ENCODE measurements around the gene MRPS2.
"Not testable (repeated sequence)": the region's sequence is repeated elsewhere in the genome, so short reads cannot be mapped to it uniquely, and the experiment has no call there.

Gene MRPS2

GRCh38 chr9:135526730-135527571 lies 26.5 kb downstream of the MRPS2 start:
- no peak overlapping the region for H3K4me3 Mint-ChIP-seq
- no peak overlapping the region for H3K27ac Mint-ChIP-seq
- peaks cover 23% of the 10 kb centered on the region for H3K27me3 Mint-ChIP-seq
- no peak for DNase-seq
- H3K9me3 Mint-ChIP-seq, result no peaks in the 10 kb centered on the region
- no peak for ATAC-seq
- H3K4me1 Mint-ChIP-seq, result no peaks in the 10 kb centered on the region

- H3K27me3 Mint-ChIP-seq, result peaks cover 27% of the 10 kb centered on the region
- H3K4me1 Mint-ChIP-seq, H3K9me3 Mint-ChIP-seq, ATAC-seq, H3K27ac Mint-ChIP-seq, H3K4me3 Mint-ChIP-seq, DNase-seq: not testable (repeated sequence)
These were observed 28.5 kb downstream of the MRPS2 start for GRCh38 chr9:135528842-135529435.

- no peak for ATAC-seq
- H3K9me3 Mint-ChIP-seq, result no peaks in the 10 kb centered on the region
- H3K4me1 Mint-ChIP-seq, result no peaks in the 10 kb centered on the region
- DNase-seq, result no peak
- peak overlapping the region in 1 of 2 donors; percentile 78 for H3K27ac Mint-ChIP-seq
- peaks cover 38% of the 10 kb centered on the region for H3K27me3 Mint-ChIP-seq
- H3K4me3 Mint-ChIP-seq, result no peak overlapping the region
These were observed 29.7 kb downstream of the MRPS2 start for GRCh38 chr9:135530146-135530545.

- peaks cover 39% of the 10 kb centered on the region for H3K27me3 Mint-ChIP-seq
- H3K4me1 Mint-ChIP-seq, result no peaks in the 10 kb centered on the region
- no peak for DNase-seq
- ATAC-seq, result no peak
- no peaks in the 10 kb centered on the region for H3K9me3 Mint-ChIP-seq
- H3K27ac Mint-ChIP-seq, result no peak overlapping the region
- no peak overlapping the region for H3K4me3 Mint-ChIP-seq
These were observed 30.6 kb downstream of the MRPS2 start for GRCh38 chr9:135531096-135531495.

- no peak overlapping the region for H3K4me3 Mint-ChIP-seq
- no peaks in the 10 kb centered on the region for H3K9me3 Mint-ChIP-seq
- H3K27ac Mint-ChIP-seq, result no peak overlapping the region
- DNase-seq (no peak), ATAC-seq (no peak)
- peaks cover 58% of the 10 kb centered on the region for H3K27me3 Mint-ChIP-seq
- no peaks in the 10 kb centered on the region for H3K4me1 Mint-ChIP-seq
These were observed 32.6 kb downstream of the MRPS2 start for GRCh38 chr9:135533113-135533512.

DNA sequence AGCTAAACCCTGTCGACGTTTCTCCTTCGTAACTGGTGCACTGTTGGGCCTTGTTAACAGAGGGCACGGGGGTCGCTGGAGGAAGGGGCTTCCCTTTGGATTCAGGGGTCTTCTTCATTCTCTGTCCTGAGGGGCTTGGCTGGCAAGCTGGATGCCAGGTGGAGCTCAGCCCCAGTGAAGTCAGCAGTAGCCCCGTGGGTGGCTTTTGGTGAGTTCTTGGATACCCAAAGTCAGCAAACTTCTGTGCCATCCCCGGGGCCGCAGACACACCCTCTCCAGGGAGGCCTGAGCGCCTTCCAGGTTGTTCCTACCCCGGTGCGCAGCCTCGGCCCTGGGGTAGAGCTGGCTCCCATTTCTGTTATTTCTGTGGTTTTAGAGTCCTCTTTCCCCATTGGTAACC lies 33.2 kb downstream of the MRPS2 start:
- ATAC-seq (no peak), DNase-seq (no peak)
- H3K27ac Mint-ChIP-seq, result no peak overlapping the region
- H3K4me3 Mint-ChIP-seq, result no peak overlapping the region
- peaks cover 58% of the 10 kb centered on the region for H3K27me3 Mint-ChIP-seq
- H3K9me3 Mint-ChIP-seq, result no peaks in the 10 kb centered on the region
- H3K4me1 Mint-ChIP-seq, result no peaks in the 10 kb centered on the region

DNA sequence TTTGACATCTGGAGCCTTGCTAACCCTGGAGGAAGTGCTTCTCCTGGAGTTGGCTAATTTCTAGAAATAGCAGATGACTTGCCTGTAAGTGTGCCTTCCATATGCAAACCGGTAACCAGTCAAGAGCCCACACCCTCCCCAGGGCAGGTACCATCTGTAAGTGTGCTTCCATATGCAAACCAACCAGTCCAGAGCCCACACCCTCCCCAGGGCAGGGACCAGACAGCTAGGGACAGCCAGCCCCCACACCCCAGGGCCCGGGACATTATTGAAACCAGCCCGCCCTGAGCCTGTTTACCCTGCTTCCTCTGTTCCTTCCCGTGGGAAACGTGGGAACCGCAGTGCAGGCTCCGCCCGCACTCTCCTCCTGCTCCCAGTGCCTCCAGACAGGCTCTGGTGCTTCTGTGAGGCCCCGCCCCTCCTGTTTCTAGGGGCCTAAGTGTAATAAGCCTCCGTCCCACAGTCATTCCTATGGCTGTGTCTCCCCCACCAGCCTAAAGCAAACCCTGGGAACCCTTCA lies 33.8 kb downstream of the MRPS2 start:
- H3K27me3 Mint-ChIP-seq, result peaks cover 61% of the 10 kb centered on the region
- ATAC-seq, H3K4me1 Mint-ChIP-seq, H3K9me3 Mint-ChIP-seq, H3K4me3 Mint-ChIP-seq, H3K27ac Mint-ChIP-seq, DNase-seq: not testable (repeated sequence)

- ATAC-seq, H3K9me3 Mint-ChIP-seq, DNase-seq, H3K4me1 Mint-ChIP-seq, H3K4me3 Mint-ChIP-seq: not testable (repeated sequence)
- peak overlapping the region in 1 of 2 donors; percentile 88 for H3K27ac Mint-ChIP-seq
- H3K27me3 Mint-ChIP-seq, result peaks cover 67% of the 10 kb centered on the region
These were observed 34.3 kb downstream of the MRPS2 start for GRCh38 chr9:135534826-135535225.

DNA sequence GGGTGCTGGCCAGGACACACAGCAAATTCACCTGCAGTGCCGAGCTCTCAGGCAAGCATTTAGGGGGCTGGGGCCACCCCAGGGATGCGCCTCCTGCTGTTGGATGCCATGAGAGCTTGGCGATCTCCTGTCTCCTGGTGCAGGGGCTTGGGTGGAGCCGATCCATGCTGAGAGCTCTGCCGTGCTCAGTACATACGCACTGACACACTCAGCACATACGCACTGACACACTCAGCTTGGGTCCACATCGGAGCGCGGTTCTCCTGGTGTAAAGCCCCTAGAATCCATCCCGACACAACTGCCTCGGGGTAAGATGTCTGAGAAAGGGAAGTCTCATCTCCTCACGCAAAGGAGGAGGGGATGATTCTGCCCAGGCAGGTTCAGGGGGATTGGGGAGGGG lies 35.1 kb downstream of the MRPS2 start:
- not testable (repeated sequence) for ATAC-seq, H3K27ac Mint-ChIP-seq, H3K4me1 Mint-ChIP-seq, H3K9me3 Mint-ChIP-seq, DNase-seq, H3K4me3 Mint-ChIP-seq
- peaks cover 68% of the 10 kb centered on the region for H3K27me3 Mint-ChIP-seq

DNA sequence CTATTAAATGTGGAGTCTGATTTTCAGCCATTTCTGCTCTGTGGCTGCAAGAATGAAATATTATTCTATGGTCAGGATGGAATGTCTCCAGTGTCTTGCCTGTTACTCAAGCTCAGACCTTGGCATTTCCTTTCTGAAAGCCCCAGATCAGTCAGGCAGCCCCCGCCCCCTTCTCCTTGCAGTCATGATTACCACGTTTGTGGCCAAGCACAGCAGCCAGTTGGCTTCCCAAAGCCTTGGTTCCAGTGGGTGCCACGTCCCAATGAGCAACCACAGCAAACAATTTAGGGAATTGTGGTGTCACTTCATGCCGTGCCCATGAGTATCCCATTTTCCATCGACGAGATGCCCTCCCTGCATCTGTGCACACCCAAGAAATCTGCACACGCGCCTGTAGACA lies 35.7 kb downstream of the MRPS2 start:
- peaks cover 62% of the 10 kb centered on the region for H3K27me3 Mint-ChIP-seq
- H3K4me1 Mint-ChIP-seq, result no peaks in the 10 kb centered on the region
- DNase-seq (no peak), ATAC-seq (no peak)
- no peaks in the 10 kb centered on the region for H3K9me3 Mint-ChIP-seq
- no peak overlapping the region for H3K4me3 Mint-ChIP-seq
- no peak overlapping the region for H3K27ac Mint-ChIP-seq

DNA sequence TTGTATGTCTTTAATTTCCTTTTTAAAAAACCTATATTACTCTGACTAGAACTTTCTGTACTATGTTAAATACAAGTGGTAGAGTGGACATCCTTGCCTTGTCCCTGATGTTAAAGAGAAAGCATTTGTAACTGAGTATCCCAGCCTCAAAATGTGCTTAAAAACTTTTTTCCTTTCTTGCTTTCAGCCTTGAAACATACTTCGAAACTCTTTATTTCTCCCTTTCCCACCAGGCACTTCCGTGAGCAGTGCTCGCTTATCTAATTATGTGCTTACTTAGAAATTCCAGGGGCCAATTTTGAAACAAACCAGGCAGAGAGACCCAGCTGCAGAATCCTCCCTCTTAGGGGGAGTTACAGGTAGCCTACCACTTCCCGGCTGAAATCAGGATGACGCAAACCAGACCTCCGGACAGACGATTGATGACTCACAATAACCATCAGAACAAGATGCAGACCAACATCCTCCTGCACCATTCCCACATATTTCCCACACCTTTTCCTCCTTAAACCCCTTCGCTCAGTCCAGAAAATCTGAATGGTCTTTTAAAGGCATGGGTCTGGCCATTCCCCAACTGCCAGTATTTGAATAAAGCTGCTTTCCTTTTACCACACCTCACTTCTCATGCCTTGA lies 42.9 kb downstream of the MRPS2 start:
- not testable (repeated sequence) for H3K4me1 Mint-ChIP-seq, ATAC-seq

GRCh38 chr9:135544981-135545635 lies 44.6 kb downstream of the MRPS2 start:
- no peaks in the 10 kb centered on the region for H3K4me1 Mint-ChIP-seq
- no peak for ATAC-seq
- no peak overlapping the region for H3K27ac Mint-ChIP-seq
- peaks cover 12% of the 10 kb centered on the region for H3K27me3 Mint-ChIP-seq
- no peaks in the 10 kb centered on the region for H3K9me3 Mint-ChIP-seq
- no peak overlapping the region for H3K4me3 Mint-ChIP-seq
- no peak for DNase-seq

More for the DNA sequence above, 42.9 kb downstream of the MRPS2 start:
- H3K9me3 Mint-ChIP-seq, H3K4me3 Mint-ChIP-seq, H3K27ac Mint-ChIP-seq, DNase-seq: not testable (repeated sequence)
- H3K27me3 Mint-ChIP-seq, result peaks cover 24% of the 10 kb centered on the region

- H3K9me3 Mint-ChIP-seq, H3K4me1 Mint-ChIP-seq, DNase-seq: not testable (repeated sequence)
These were observed 45.2 kb downstream of the MRPS2 start, which contains the start of gene OBP2A for GRCh38 chr9:135545646-135546176. OBP2A (plus strand) TSS chr9:135546126; CDS start chr9:135546181, 55 bp downstream.

GRCh38 chr9:135546792-135547617 lies 46.5 kb downstream of the MRPS2 start:
- not testable (repeated sequence) for H3K9me3 Mint-ChIP-seq, H3K4me1 Mint-ChIP-seq, ATAC-seq, H3K4me3 Mint-ChIP-seq, H3K27ac Mint-ChIP-seq, DNase-seq
- H3K27me3 Mint-ChIP-seq, result peaks cover 11% of the 10 kb centered on the region

More at GRCh38 chr9:135545646-135546176, 45.2 kb downstream of the MRPS2 start, which contains the start of gene OBP2A:
- peaks cover 11% of the 10 kb centered on the region for H3K27me3 Mint-ChIP-seq
- ATAC-seq, H3K4me3 Mint-ChIP-seq, H3K27ac Mint-ChIP-seq: not testable (repeated sequence)
